ENCODE results near the gene SCG3.

Gene SCG3

DNA sequence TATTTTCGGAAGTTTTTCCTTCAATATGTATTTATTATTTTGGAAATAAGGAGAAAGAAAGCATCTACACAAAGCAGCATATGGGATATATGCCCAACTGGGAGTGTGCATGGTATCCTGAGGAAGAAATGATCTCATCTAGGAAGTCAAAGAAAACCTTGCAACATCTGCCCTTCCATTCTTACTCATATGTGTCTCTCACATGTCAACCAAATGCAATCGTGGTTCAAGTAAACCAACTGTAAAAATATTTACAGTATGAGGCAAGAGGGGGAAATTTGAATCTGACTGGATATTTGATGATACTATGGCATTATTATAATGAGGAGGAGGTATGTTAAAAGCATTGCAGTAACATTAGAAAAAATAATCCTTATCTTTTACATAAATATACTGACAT is 3.2 kb upstream of the SCG3 start:
- DNase-seq (ENCODE audit: low read depth in 3 of 3): no peak

DNA sequence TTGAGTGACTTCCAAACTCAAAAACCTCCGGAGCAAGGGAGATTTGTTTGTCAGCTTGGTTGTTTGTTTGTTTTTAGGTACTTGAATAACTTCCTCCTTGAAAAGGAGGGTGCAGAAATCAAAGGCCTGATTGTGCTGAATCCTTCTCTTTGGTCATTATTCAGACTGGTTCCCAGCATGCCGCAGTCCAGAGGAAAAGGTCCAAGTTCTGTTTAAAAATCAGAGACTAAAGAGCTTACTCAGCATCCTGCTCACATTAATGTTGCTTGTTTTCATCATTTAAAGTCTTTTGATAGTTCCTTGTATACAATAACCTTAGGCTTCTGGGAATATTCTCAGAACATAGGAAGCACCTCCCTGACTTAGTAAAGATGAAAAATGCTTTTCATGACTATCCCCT is 982 bp upstream of the SCG3 start:
- no peak for DNase-seq (ENCODE audit: low read depth in 3 of 3)

DNA sequence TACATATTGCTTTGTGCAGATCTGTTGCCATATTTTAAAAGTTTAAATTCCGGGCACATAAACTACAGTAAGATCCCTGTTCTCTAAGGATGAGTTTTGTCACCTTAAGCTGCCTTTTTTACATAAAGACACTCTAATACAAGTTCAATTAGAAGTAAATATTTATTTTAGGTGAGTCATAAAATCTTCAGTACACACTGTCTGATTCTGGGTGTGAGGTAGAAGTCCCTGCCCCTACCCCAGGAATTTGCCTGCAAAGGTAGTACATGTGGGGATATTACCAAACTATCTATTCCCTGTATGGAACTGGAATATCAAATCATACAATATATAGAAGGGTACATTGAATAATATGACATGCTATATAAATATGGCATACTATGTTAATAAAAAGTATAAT is 6.3 kb downstream of the SCG3 start:
- DNase-seq (ENCODE audit: low read depth in 3 of 3): no peak

DNA sequence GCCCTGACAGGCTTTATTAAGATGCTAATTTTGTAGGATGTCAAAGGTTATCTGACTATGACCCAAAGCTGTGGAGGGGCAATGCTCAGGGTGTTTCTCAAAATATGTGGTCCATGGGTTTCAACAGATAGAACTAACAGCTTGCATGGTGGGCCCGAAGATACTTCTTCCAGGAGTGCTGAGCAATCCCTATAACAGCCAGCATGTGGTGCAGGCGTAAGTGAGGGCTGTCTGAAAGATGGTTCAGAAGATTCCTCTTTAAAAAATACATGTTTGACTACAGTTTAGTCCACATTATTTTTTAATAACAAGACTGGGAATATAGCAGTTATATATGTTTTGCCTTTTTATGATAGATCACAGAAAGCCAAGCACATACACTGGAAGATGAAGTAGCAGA is 7.6 kb downstream of the SCG3 start:
- no peak for DNase-seq (ENCODE audit: low read depth in 3 of 3)

DNA sequence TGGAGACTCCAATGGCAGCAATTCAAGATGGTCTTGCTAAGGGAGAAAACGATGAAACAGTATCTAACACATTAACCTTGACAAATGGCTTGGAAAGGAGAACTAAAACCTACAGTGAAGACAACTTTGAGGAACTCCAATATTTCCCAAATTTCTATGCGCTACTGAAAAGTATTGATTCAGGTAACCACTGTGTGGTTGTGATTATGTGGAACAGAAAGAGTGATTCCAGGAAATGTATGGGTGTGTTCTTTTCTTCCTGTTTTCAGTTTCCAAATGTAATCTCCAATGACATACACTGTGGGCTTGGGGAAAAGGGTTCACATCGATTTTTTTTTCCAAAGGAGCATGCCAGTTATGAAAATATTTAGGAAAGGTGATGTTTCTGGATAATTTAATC is 10.9 kb downstream of the SCG3 start:
- no peak for DNase-seq (ENCODE audit: low read depth in 3 of 3)

DNA sequence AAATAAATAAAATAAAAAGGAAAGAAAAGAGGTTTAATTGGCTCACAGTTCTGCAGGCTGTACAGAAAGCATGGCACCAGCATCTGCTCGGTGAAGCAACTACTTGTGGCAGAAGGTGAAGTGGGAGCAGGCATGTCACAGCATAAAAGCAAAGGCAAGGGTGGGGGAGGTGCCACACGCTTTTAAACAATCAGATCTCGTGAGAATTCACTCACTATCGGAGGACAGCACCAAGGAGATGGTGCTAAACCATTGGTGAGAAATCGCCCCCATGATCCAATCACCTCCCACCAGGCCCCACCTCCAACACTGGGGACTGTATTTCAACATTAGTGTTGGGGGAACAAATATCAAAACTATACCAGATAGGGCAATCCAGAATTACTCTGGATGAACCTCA is 15.3 kb downstream of the SCG3 start:
- no peak for DNase-seq (ENCODE audit: low read depth in 3 of 3)

DNA sequence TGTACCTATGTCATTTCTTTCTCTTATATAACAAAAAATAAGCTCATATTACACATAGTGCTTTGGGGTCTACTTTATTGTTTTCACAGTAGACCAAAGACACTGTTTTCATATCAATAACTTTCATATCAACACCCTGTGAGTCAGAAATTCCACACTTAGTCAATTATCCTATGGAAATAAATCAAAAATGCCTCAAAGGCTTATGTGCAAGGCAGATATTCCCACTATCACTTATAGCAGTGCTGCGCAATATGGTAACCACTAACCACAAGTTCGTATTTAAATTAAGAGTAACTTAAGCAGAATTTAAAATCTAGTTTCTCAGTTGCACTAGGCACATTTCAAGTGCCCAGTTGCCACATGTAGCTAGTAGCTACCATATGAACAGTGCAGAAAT is 15.9 kb downstream of the SCG3 start:
- DNase-seq (ENCODE audit: low read depth in 3 of 3): no peak

DNA sequence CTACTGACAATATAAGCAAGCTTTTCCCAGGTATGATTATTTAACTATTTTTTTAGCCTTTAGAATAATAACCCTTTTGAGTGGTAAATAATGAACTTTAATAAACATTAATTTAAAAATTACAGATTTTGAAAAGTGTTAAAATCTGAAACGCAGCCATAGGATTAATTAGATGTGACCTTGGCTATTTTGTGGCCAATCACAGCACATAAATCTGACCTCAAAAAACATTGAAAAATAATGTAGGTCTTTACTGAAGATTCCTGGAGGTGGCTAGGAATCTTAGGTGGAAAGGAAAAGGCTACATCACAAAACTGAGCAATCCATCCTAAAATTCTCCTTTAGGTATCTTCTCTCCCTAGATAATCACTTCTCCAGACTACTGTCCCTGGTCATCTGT is 18.1 kb downstream of the SCG3 start:
- DNase-seq (ENCODE audit: low read depth in 3 of 3): no peak

DNA sequence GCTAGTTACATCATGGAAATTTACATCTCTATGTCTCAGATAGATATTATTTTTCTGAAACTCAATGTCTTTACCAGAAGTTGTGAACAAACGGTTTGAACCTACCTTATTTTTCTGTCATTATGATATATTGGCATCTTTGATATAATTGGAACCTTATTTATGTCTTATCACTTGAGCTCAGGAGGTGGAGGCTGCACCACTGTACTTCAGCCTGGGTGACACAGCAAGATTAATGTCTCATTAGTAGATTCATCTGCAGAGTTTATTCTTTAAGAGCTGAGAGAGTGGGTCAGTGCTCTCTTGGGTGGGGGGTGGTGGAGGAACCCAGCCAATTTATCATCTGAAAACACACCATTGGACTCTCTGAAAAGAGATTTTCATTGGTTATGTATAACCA is 21.4 kb downstream of the SCG3 start:
- DNase-seq (ENCODE audit: low read depth in 3 of 3): no peak

DNA sequence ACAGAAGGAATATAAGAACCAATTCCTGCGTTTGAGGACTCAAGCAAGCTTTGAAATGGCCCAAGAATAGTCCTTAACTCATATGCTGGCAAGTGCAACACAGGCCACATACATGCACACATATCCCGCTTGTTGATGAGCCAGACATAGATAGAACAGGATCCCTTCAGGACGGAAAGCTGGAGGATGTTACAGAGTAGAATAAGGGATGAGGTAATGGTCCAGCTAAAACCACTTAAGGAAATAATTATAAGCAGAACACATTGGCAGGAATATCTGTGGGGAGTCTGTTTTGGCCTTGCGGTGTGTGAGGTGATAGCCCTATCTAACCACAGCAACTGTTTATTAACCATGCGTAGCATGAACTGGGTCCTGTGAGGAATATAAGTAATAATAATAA is 25.0 kb downstream of the SCG3 start:
- no peak for DNase-seq (ENCODE audit: low read depth in 3 of 3)

DNA sequence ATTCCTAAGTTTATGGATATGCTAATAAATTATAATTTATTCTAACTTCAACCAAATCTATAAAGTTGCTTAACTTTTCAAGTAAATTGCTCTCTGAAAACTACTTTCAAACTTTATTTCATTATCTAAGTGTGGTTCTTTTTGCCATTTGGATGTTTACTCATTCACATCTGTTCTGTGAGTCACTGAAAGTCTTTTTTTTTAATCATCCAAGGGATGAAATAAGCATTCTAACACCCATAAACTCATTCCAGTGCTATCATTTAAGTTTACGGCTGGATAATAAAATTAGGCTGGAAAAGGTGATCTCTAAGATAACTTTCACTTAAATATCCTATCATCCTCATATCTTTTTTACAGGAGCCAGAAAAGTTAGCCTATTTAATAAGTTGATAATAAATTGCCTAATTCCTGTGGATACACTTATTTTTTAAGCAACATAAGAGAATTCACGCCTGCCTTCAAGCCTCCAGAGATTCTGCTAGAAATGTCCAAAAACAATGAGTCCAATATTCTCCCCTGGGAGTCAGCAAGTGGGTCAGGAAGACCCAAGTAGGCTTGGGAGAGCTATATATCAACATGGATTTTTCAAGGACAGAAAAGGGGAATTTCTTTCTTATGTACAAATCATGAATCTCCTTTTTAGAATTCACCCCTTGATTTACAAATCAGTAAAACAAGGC is 25.8 kb downstream of the SCG3 start:
- no peak for DNase-seq (ENCODE audit: low read depth in 3 of 3)

DNA sequence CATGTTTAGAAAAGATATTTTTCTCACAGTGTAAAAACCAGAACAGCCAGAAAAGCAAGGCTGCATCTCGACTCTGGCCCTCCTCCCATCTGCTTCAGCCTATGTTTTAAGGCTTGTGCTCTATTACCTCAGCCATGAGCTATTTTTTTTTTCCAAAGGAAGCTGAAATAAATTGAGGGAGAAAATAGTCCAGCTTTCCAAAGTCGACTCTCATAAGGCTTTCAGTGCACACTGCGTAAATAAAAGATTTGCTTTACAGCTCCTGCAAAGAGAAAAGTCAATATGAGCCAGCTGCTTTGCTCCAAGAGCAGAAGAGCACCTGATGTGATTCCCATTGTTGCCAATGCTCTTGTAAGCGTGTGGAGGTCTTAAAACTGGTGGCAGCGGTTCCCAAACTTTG is 26.7 kb downstream of the SCG3 start:
- no peak for DNase-seq (ENCODE audit: low read depth in 3 of 3)

DNA sequence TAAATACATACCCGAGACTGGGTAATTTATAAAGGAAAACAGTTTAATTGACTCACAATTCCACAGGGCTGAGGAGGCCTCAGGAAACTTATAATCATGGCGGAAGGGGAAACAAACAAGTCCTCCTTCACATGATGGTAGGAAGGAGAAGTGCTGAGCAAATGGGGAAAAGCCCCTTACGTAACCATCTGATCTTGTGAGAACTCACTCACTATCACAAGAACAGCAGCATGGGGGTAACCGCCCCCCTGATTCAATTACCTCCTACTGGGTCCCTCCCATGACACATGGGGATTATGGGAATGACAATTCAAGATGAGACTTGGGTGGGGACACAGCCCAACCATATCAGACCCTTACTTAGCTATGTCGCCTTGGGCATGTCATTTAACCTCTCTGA is 27.7 kb downstream of the SCG3 start:
- no peak for DNase-seq (ENCODE audit: low read depth in 3 of 3)

DNA sequence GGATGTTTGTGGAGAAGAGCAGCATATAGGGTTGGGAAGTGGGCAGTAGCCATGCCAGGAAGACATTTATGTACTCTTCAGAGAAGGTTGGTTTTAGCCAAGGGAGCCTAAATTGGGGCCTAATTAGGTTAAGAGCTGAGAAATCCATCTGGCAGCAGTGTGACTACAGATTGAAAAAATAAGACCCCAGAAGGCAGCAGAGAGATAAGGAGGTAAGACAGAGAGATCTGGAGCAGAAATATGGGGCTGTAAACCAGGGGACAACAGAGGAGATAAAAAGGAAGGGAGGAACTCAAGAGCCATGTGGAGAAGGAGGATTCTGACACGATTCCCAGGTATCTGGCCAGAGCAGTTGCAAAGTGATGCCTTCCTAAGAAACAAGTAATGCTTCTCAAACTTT is 32.9 kb downstream of the SCG3 start:
- no peak for DNase-seq (ENCODE audit: low read depth in 3 of 3)

DNA sequence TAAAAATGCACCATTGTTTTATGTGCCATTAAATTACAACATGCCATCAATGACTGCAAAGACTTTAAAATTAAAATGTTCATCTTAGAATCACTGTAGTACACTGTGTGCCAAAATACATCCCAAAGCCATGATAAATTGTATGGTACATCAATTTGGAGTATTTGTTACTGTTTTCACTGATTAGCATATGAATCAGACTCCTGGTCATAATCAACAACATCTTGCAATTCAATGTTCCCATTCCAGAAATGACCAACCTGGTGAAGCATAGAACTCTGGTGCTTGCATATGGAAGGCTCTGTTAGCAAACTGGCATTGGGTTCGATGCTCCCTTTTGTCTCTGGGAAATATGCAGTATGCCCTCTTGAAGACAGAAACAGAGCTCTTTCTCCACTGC is 33.6 kb downstream of the SCG3 start:
- no peak for DNase-seq (ENCODE audit: low read depth in 3 of 3)

DNA sequence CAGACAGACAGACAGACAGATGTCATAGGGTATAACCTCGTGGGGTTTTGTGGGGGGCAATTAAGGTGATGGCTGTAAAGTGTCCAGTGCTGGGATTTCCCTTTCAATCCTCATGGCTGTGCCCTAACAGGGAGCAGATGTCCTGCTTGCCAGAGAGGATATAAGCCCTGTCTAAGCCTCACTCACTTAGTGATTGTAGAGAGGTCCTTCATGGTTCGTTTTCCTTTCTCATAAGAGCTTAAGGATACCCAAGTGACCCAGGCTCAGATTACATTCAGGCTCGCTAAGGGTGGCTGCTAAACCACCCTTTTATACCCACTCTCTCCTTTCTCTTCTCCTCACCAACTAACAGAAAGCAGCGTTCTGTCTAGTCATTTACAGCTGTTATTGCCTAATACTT is 36.9 kb downstream of the SCG3 start:
- DNase-seq (ENCODE audit: low read depth in 3 of 3): no peak

DNA sequence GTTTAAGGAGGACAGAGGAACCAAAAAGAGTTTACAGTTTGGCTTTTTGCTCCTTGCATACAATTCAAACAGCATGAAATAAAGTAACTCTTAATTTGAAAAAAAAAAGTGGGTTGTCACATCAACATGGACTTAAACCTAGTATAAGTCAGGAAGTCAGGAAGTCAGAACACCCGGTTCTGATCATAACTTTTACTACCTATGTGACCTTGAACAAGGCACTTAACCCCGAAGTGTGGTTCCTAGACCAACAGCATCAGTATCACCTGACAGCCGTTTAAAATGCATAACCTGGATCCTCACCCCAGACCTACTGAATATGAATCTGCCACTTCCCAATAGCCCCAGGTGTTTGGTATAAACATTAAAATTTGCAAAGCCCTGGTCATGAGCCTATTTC is 37.4 kb downstream of the SCG3 start:
- DNase-seq (ENCODE audit: low read depth in 3 of 3): no peak

DNA sequence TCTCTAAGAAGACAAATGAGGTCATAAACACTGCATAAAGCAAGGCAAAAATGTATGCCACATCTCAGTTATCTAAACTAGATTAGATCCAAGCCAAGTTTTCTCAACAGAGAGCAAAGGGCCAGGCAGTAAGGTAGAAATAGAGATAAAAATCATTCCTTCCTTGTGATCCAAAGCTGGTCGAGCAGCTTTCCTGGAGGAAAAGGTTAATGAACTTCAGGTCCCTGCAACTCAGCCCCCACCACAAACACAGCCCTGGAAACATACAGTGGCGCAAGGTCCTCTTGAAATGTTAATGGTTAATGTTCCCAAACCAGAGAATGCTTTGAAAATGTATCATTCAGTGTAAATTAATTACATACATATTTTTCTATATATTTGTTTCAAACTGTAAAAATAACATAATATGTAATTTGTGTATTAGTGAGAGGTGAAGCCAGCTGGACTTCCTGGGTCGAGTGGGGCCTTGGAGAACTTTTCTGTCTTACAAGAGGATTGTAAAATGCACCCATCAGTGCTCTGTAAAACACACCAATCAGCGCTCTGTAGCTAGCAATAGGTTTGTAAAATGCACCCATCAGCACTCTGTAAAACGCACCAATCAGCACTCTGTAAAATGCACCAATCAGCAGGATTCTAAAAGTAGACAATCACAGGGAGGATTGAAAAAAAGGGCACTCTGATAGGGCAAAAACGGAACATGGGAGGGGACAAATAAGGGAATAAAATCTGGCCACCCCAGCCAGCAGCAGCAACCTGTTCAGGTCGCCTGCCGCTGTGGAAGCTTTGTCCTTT is 39.1 kb downstream of the SCG3 start:
- no peak for DNase-seq (ENCODE audit: low read depth in 3 of 3)

DNA sequence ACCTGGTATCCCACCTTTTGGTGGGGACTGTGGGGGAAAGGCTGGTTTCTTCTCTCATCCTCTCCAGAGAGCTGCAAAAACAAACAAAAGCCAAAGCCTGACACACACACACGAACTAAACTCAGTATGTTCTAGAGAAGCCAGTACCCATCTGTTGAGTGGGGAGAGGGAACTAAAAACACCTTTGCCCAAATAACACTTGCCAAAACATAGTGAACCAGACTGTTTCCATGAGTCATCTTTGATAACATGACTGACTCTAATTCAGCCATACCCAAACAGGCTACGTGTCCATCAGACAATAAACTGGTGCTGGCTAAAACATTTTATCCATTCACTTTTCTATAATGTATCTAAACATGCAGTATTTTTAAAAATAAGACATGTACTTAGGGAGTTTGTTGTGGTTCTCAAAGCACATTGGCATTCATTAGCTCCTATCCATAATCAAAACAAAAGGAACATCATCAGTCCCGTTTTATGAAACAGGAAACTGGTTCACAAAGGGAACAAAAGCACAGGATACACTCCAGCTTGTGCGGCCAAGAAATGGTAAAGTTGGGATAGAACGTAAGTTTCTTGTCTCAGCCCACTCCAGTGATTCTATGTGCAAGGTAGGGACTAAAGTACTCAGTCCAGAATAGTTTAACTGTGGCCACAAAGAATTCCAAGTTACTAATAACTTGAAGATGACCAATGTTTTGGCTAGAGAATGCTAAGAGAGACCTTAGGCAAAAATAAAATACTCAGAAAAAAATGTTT is 40.1 kb downstream of the SCG3 start:
- DNase-seq (ENCODE audit: low read depth in 3 of 3): no peak

DNA sequence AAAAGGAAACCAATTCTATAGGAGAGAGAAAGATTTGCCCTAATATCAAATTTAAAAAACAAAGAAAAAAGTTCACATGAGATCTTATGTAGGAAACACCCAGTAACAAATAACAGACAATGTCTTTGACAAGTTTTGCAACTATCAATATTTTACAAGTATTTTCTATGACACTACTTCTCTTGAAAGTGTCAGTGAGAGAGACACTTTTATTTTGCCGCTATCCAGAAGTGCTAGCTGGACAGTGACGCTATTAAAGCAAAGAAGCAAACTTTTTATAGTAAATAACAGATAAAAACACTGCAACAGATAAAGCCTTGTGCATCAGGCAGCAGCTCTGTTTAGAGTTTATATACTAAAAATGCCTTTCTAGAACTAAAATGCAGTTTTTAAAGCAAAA is 42.9 kb downstream of the SCG3 start:
- DNase-seq (ENCODE audit: low read depth in 3 of 3): no peak

DNA sequence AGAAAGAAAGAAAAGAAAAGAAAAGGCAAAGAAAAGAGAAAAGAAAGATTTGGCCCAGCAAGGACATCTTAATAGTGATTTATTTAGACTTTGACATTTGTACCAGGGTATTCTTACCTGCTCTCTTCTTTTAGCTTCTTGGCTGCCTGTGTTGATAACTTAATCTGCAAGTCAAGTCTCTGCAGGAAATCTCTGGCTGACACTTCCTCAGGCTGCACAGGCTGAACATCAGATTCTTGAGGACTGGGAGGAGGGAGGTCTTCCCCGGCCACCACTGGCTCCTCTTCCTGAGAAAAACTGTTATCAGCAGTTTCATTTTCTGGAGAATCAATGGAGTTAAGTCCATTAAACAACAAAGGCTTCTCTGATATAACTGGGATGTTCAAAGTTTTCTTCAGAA is 43.4 kb downstream of the SCG3 start:
- no peak for DNase-seq (ENCODE audit: low read depth in 3 of 3)

DNA sequence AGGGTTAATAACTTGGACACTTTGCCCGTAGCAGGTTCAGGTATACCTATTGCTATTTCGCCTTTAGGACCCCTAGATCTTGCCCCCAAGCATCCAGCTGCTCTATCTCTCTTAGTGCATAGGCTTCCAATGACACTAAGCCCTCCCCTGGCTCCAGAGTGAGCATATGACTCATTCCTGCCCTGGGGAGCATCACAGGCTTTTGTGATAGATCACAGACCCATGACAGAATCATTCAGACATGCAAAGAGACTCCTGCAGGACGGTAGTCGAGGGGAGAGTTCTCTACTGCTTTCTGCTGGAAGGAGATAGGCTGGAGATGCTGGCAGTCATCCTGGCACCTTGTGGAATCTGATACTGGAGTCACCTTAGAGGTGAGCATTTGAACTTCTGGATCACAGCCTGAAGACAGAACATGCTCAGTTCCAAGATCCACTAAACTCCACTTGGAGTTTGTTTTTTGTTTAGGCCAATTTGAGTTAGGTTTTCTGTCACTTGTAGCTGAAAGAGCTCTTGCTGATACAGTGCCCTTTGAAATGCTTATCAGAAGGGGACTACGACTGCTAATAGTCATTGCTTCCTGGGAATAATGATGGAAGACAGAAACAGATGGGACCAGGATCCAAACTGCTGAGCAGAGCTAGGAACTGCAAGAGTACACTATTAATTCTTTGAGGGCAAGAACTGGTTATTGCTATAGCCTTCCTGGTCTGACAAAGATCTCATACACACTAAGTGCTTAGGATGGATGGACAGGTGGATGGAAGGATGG is 45.2 kb downstream of the SCG3 start:
- DNase-seq (ENCODE audit: low read depth in 3 of 3): peak in 2 of 3 experiments; percentile 30 to 36
